Left lung (tissue), 10 donors: ENCODE data around the gene PNKD. TPM values are rescaled to one million over a fixed set of nuclear protein-coding genes. Genes with fewer than 3 reads are reported as not detected.

Experiments used
- ATAC-seq: fragments of 200-7000 bp; cut with Tn5 transposase; one replicate; pipeline ENCODE4 v1.9.1; 2020; ENCODE audit warnings: moderate library complexity
- DNase-seq, 4 donors: peaks; one replicate each; pipeline ENCODE4 v3.0.0-alpha.2; 2013 to 2020
- H3K27ac ChIP-seq, 2 donors: fragments of 200-600 bp; sonication (generic) in 1 of 2; one replicate each; pipeline versions ENCODE4 v1.5.0 to v1.8.0; 2020 to 2021
- H3K27me3 ChIP-seq, 2 donors: fragments of 200-600 bp; sonication (generic) in 1 of 2; one replicate each; pipeline versions ENCODE4 v1.5.0 to v1.8.0; 2020 to 2021
- H3K36me3 ChIP-seq, 2 donors: fragments of 200-600 bp; sonication (generic) in 1 of 2; one replicate each; pipeline versions ENCODE4 v1.5.0 to v1.8.0; 2020 to 2021
- H3K4me1 ChIP-seq, 2 donors: fragments of 200-600 bp; one replicate each; pipeline ENCODE4 v1.8.0; 2021
- H3K4me3 ChIP-seq, 2 donors: fragments of 200-600 bp; sonication (generic) in 1 of 2; one replicate each; pipeline versions ENCODE4 v1.5.0 to v1.8.0; 2020 to 2021; ENCODE audit warnings: mild to moderate bottlenecking in 1 of 2
- H3K9me3 ChIP-seq, 2 donors: fragments of 200-600 bp; sonication (generic) in 1 of 2; one replicate each; pipeline versions ENCODE4 v1.5.0 to v1.8.0; 2020 to 2021
- CTCF ChIP-seq, 2 donors: fragments of 200-600 bp; sonication (generic) in 1 of 2; IDR thresholded peaks; one replicate each; pipeline versions ENCODE4 v1.5.0 to v1.8.0; 2021; ENCODE audit warnings: antibody characterized with exemption in 2 of 2
- intact Hi-C, 2 donors: fragments of 100-400 bp; cut with DNase I; formaldehyde crosslinking; loops; one replicate each; pipeline versions ENCODE4 v1.11.2 to v1.14.2; 2022
- polyA plus RNA-seq, 6 donors: library from polyadenylated mRNA; unstranded; fragments of 120-200 nt; gene quantifications; one replicate each; pipeline ENCODE4 v1.2.1, GENCODE V29; 2013; ENCODE audit not compliant: insufficient read length in 6 of 6
- total RNA-seq, 2 donors: library from RNA; stranded (reverse); fragmentation: NEBNext Ultra II Directional; extraction: Animal tissue kit (Norgen Biotek cat#: 25700); gene quantifications; one replicate each; pipeline ENCODE4 v1.2.1, GENCODE V29; 2021
- donor health status: DM: no; HTN: yes; CAD: no.
- donor health status: DM: no; HTN: no; CAD: no.

Gene PNKD
- total and polyA plus RNA-seq, 8 donors = 58.2 to 96.8 (median 62.4) TPM

DNA sequence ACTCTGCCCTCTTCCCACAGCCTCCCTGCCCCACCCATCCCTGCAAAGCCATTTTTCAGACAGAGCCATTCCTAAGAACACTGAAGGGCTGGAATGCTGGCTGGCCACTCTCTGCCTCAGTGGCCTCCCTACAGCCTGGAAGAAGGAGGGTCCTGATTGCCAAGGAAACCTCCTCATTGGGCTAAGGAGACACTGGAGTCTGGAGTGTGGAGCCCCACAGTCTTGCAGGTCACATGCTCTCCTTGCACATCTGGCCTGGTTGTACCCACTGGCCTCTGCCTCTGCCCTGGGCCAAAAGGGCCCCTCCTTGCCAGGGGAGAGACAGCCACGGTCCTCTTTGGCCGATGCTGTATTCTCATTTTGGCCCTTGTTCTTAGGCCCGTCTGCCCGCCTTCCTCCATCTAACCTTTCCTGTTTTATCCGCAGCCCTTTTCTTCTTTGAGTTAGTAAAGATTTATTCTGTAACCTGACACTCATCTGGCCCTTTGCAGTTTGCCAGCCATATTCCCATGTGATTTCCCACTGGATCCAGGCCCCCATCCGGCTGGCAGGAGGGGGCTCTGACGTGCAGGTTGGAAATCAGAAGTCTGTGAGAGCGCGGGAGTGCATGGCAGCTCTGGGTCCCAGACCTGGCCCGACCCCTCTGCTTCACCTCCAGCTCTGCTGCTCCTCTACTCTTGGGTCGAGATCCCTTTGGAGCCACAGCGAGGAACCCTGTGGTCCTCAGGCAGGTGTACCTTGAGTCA lies 75.3 kb downstream of the PNKD start:
- intact Hi-C loops = no loop called here
- Histone ChIP-seq H3K4me3 (no peak overlapping the region), H3K36me3 (peaks cover 0 to 59% of the 10 kb centered on the region in 2 donors), H3K9me3 (peaks cover 0 to 4% of the 10 kb centered on the region in 2 donors), H3K27ac (no peak overlapping the region), H3K27me3 (no peaks in the 10 kb centered on the region), H3K4me1 (no peaks in the 10 kb centered on the region)
- no peak for TF ChIP-seq CTCF (IDR thresholded peaks at IDR 0.05)
- no peak for DNase-seq
- no peak for ATAC-seq

DNA sequence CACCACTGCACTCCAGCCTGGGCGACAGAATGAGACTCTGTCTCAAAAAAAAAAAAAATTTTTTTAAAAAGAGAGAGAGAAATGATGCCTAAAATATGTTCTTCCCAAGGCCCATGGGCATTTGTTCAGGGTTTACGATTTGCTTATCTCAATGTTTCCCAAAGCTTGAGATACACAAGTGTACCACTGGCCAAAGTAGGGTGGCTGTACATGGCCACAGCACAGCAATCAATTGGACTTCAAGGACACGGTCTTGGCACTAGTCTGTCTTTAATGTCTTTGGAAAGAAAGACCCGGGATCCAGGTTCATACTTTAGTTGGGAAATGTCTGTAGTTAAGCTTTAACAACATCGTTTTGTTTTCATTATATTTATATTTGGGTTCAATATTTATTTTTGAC lies 76.9 kb downstream of the PNKD start:
- TF ChIP-seq CTCF (IDR thresholded peaks at IDR 0.05) = no peak
- H3K36me3 ChIP-seq = peaks cover 0 to 44% of the 10 kb centered on the region in 2 donors
- ATAC-seq = no peak
- H3K9me3 ChIP-seq = peaks cover 0 to 18% of the 10 kb centered on the region in 2 donors
- no peak overlapping the region for H3K4me3 ChIP-seq
- no peaks in the 10 kb centered on the region for H3K27me3 ChIP-seq
- H3K27ac ChIP-seq = no peak overlapping the region
- intact Hi-C loops = no loop called here
- H3K4me1 ChIP-seq = no peaks in the 10 kb centered on the region
- no peak for DNase-seq

DNA sequence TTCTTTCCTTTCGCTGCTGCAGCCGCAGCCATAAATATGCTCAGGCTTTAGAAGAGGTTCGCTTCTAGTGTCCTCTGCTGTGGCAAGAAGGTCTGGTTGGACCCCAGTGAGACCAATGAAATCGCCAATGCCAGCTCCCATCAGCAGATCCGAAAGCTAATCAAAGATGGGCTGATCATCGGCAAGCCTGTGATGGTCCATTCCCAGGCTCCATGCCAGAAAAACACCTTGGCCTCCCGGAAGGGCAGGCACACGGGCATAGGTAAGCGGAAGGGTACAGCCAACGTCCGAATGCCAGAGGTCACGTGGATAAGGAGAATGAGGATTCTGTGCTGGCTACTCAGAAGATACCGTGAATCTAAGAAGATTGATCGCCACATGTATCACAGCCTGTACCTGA lies 83.7 kb downstream of the PNKD start:
- Histone ChIP-seq H3K27ac (no peak overlapping the region), H3K4me1 (peaks cover 5 to 14% of the 10 kb centered on the region in 2 donors), H3K27me3 (no peaks in the 10 kb centered on the region), H3K9me3 (peaks cover 0 to 20% of the 10 kb centered on the region in 2 donors), H3K36me3 (no peaks in the 10 kb centered on the region), H3K4me3 (no peak overlapping the region)
- no peak for TF ChIP-seq CTCF (IDR thresholded peaks at IDR 0.05)
- intact Hi-C loops = no loop called here
- DNase-seq = no peak
- no peak for ATAC-seq

GRCh38 chr2:218354850-218355443 lies 84.6 kb downstream of the PNKD start:
- Histone ChIP-seq H3K4me1 (peaks cover 5 to 20% of the 10 kb centered on the region in 2 donors), H3K27ac (no peak overlapping the region), H3K4me3 (no peak overlapping the region), H3K36me3 (no peaks in the 10 kb centered on the region), H3K9me3 (peaks cover 0 to 20% of the 10 kb centered on the region in 2 donors), H3K27me3 (no peaks in the 10 kb centered on the region)
- intact Hi-C loops = no loop called here
- TF ChIP-seq CTCF (IDR thresholded peaks at IDR 0.05) = no peak
- peak in 1 of 4 donors; percentile 83 for DNase-seq
- ATAC-seq = no peak
